ENCODE data around the gene DTNBP1.

The DTNBP1 gene

DNA sequence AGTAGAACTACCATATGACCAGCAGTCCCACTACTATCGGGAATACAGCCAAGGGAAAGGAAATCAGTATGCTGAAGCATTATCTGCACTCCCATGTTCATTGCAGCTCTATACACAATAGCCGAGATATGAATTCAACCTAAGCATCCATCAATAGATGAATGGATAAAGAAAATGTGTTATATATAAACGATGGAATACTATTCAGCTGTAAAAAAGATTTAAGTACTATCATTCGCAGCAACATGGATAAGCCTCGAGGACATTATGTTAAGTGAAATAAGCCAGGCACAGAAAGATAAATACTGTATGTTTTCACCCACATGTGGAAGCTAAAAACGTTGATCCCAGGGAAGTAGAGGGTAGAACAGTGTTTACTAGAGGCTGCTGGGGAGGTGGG, 44.1 kb downstream of the DTNBP1 start:
- TF ChIP-seq, protein P1, sequence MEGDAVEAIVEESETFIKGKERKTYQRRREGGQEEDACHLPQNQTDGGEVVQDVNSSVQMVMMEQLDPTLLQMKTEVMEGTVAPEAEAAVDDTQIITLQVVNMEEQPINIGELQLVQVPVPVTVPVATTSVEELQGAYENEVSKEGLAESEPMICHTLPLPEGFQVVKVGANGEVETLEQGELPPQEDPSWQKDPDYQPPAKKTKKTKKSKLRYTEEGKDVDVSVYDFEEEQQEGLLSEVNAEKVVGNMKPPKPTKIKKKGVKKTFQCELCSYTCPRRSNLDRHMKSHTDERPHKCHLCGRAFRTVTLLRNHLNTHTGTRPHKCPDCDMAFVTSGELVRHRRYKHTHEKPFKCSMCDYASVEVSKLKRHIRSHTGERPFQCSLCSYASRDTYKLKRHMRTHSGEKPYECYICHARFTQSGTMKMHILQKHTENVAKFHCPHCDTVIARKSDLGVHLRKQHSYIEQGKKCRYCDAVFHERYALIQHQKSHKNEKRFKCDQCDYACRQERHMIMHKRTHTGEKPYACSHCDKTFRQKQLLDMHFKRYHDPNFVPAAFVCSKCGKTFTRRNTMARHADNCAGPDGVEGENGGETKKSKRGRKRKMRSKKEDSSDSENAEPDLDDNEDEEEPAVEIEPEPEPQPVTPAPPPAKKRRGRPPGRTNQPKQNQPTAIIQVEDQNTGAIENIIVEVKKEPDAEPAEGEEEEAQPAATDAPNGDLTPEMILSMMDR (IDR thresholded peaks at IDR 0.05; ENCODE audit: insufficient read depth, missing control alignments): no peak
- FAIRE-seq: no peak
- no peak for DNase-seq (ENCODE audit: insufficient read length, low spot score)

DNA sequence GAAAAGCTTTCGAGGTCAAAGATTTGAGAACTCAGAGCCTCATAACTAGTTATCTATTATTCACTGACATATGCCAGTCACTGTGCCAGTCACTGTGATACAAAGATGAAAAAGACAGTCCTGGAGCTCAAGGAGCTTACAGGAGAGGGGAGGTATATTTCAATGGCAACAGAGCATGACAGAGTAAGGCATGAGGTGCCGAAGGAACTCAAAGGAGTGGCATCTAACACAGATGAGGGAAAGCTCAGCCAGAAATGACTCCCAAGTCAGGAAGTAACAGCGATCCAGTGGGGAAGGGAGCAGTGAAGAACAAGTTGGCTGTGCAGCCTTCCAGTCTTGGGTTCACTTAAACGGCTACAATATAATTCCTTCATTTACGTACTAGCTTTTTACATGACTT, 46.6 kb downstream of the DTNBP1 start:
- no peak for FAIRE-seq
- TF ChIP-seq, protein P1 (IDR thresholded peaks at IDR 0.05; ENCODE audit: insufficient read depth, missing control alignments): no peak
- no peak for DNase-seq (ENCODE audit: insufficient read length, low spot score)

DNA sequence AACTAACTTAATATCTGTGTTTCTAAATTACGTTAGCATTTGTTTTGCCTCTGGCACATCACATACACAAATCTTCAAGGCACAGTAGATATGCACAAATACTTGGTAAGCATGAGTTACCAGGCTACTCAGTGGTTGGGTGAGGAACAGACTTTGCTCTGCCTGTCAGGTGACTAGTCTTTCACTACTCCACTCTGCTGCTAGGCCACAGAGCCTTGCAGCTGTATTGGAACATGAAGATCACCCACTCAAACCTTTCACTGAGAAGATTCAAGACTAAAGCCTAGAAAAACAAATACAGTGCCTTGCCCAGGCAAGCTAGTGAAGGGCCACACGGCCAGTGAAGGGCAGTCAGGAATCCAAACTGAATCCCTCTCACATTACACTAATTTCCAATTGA, 47.0 kb downstream of the DTNBP1 start:
- no peak for FAIRE-seq
- TF ChIP-seq, protein P1 (IDR thresholded peaks at IDR 0.05; ENCODE audit: insufficient read depth, missing control alignments): no peak
- DNase-seq (ENCODE audit: insufficient read length, low spot score): no peak

DNA sequence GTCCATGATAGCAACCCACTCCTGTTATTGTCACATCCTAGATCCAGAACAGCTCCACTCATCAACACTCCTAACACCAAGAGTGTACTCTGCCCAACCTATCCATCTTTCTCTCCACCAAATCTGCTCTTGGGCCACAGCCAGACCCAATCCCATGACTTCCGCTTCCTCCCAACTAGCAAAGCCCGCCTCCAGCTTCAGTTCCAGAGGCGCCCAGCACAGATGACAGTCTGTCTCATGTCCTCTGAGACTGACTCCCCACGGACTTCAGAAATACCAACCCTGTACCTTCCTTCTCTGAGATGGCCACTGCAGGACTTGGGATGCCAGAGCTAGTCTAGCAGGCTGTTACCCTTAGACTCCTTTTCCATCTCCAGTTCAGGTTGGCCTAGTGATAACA, 48.6 kb downstream of the DTNBP1 start:
- DNase-seq (ENCODE audit: insufficient read length, low spot score): no peak
- no peak for FAIRE-seq

DNA sequence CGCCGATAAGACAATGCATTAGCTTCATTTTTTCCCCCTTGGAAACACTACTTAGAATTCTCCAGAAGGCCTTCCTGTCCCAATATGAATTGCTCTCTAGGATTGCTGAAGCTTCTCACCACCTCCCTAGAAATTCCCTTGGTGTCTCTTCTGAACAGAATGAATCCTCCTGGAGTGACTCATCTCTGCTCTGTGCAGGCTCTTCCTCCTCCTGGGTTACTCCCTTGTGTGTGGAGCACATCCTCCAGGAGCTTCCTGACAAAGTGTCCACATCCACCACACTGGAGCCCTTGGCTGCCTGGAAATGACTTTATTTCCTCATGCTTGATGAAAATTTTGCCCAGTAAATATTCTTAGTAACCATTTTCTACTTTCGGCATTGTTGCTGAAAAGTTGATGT, 54.4 kb downstream of the DTNBP1 start:
- TF ChIP-seq, protein P1 (IDR thresholded peaks at IDR 0.05; ENCODE audit: insufficient read depth, missing control alignments): no peak
- FAIRE-seq (no peak), DNase-seq (ENCODE audit: insufficient read length, low spot score) (no peak)

More for the DNA sequence above, 48.6 kb downstream of the DTNBP1 start:
- TF ChIP-seq, protein P1 (IDR thresholded peaks at IDR 0.05; ENCODE audit: insufficient read depth, missing control alignments): no peak

DNA sequence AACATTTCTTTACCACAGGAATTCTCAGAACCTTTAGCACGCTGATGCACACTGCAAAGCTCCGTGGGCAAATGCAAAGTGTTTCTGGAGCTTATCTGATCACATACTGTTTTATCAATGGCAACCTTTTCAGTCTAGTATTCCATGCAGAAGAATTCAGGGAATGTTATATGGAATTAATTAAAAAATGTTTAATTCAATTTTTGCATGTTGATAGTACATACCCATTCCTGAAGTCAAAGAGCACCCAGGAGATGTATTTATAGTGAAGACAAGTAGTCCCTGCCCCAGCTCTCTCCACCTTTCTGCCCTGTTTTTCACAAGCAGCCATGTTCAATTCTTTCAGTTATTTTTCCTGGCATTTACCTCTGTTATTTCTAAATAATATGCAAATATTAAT, 55.2 kb downstream of the DTNBP1 start:
- no peak for DNase-seq (ENCODE audit: insufficient read length, low spot score)
- TF ChIP-seq, protein P1 (IDR thresholded peaks at IDR 0.05; ENCODE audit: insufficient read depth, missing control alignments): no peak
- no peak for FAIRE-seq

DNA sequence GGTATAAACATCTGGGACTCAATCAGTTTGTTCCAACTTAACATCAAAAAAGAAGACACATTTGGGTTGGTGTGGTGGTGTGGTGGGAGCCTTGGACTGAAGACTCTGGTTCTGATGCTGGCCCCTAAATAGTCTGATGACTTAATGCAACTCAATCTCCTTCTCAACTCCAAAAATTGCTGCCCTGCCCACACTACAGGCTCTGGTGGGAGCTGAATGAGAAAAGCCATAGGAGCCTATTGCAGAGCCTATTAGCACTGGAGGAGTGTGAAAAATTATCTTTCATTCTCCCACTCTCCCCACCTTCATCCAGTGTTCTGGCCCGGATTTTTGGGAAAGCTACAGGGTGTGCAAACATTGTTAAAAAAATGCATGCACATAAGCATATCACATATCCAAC, 56.5 kb downstream of the DTNBP1 start:
- FAIRE-seq: no peak
- TF ChIP-seq, protein P1 (IDR thresholded peaks at IDR 0.05; ENCODE audit: insufficient read depth, missing control alignments): no peak
- DNase-seq (ENCODE audit: insufficient read length, low spot score): no peak

Data from D721Med (cell line).